T follicular helper cell (primary cell): Measurements from ENCODE around the gene MEIS2.

ENCODE experiments used
- DNase-seq: peaks from one replicate; pipeline ENCODE4 v3.0.0-alpha.2; 2020; ENCODE audit warnings: low read depth

MEIS2 gene

DNA sequence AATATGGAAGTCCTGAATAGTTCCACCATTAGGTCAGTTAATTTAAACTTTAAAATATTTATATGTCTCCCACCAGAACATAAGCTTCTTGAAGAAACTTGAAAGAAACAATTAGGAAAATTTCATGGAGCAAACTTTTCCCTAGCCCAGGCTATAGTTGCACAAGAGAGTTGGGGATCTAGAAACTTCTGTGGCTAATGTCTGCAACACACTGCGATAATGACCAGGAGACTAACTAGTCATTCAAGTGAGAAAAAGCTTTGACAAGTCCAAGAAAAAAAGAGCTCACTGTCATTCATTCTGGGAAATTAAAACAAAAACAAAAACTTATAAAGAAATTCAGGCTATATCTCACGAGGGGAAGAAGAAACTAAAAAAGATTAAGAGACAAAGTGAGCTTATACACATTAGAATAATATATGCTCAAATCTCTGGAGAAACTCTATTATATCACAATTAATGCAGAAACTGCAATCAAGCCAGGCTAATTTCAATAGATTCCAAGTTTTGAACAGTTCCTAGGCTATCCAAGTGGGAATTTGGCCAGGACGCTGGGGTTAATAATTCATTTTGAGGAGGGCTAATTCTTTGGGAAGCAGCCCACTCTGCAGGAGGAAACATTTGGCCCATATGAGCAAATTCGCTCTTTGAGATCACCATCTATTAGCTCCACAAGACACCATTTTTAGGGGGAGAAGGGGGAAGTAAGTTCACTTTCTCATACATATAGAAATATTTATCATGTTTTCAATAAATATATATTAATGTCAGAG lies 134.6 kb downstream of the MEIS2 start:
- DNase-seq: no peak

GRCh38 chr15:36964626-36965025 lies 135.7 kb downstream of the MEIS2 start:
- no peak for DNase-seq

GRCh38 chr15:36961956-36962355 lies 138.4 kb downstream of the MEIS2 start:
- no peak for DNase-seq

DNA sequence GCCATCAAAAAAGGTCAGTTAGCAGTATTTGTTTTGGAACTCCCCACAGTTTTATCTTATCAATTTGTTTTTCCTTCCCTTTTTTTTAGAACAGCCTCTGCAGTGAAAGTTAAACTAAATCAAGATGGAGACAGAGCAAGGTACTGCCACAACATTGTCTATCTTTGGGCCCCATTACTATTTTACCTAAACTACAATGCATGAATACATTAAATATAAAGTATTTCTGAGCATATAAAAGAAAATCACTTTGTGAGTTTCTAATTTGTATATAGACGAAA lies 139.5 kb downstream of the MEIS2 start:
- DNase-seq: no peak

DNA sequence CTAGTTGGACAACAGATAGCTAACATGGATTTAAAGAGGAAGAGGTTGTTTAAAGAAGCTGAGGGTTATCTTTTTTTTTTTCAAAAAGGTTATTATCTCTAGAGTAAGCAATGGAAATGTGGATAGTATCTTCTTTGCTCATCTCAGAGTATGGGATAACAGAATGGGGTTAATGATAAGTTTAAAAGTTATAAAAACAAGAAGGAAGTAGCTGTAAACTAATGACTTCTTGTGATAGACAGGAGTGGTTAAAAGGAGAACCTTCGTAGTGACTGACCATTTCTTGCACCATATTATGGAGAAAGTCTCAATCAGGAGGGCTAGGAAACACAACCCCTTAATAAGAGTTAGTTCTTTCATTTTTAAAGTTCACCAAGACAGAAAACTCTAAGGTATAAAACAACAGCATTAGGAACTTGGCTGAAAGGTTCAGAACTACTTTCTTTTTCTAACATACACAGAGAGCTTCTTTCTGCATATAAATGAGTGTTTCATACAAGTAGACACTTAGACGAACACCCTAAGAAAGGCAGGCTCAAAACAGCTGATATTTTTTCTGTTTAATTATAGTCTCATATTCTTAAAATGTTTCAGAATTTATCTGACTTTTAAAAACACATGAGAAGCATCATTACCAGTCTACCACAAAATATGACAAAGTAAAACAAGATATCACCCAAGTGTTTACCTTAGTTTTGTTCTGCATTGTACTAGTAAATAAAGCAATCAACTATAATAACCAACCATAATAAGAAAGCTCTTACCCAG lies 140.0 kb downstream of the MEIS2 start:
- DNase-seq: no peak

GRCh38 chr15:36959746-36960145 lies 140.6 kb downstream of the MEIS2 start:
- no peak for DNase-seq

GRCh38 chr15:36958606-36959005 lies 141.7 kb downstream of the MEIS2 start:
- no peak for DNase-seq

DNA sequence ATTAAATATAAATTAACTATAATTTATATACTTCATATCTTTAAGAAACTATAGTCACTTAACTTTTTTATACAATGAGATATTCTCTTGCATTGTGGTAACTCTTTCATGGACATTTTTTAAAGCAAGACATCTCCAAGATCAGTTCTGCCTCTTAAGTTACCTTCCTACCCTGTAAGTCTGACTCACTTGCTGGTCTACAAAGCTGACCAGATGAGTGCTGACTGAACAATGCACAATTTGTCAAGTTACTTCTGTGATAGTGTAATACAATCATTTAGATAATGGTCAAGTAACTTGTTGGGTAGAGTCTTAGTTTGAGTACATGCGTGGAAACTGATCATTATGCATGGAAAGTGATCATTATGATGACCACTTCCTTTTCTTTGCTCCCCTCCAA lies 145.9 kb downstream of the MEIS2 start:
- no peak for DNase-seq

GRCh38 chr15:36953346-36953745 lies 147.0 kb downstream of the MEIS2 start:
- DNase-seq: no peak

GRCh38 chr15:36951731-36952247 lies 148.6 kb downstream of the MEIS2 start:
- no peak for DNase-seq

DNA sequence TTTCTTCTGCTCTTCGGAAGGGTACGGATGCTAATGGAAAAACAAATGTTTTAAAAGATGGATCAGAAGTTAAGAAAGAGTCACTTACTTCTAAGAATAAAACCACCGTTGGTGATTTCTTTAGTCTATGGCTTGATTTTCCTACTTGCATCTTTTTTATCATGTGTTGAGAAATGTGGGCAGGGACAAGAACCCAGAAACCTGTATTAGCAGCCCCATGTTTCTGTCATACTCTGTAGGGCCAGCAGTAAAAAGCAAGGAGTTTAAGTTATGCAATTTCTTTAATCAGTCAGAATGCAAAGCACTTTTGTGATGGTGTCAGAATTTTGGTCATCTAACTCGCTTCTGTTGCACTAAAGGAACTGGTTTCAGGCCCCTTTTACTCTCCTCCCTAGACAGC lies 150.0 kb downstream of the MEIS2 start:
- no peak for DNase-seq

GRCh38 chr15:36948982-36949381 lies 151.4 kb downstream of the MEIS2 start:
- no peak for DNase-seq

DNA sequence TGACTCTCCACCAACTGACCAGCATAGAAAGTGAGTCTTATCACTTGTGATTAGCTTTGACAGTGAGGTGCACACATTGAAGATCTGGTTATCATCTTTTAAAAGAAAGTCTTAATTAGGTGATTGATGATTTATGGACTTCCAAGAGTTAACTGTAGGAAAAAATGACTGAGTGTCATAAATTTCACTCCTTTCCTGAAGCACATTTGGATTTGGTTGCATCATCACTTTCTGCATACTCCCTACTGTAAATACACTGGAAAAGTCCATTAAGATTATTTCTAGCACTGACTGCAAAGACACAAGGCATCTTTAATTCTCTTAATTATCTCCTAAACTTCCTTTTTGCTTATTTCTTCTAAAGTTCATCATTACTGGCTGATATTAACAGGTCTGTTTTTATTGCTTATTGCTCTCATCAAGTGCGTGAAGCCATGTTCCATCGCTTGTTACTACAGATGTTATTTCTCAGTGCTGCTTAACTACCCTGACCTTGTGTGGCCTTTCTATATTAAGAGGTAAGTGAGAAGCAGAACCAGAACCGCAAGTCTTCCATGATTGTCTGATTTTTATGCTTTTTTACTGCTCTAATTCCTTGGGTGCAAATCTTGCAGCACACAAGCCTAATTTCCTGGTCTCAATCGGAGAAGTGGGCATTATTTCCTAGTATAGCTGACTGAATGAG lies 153.2 kb downstream of the MEIS2 start:
- DNase-seq: no peak

- DNase-seq: no peak
Measured at GRCh38 chr15:36944442-36944841, 155.9 kb downstream of the MEIS2 start.

DNA sequence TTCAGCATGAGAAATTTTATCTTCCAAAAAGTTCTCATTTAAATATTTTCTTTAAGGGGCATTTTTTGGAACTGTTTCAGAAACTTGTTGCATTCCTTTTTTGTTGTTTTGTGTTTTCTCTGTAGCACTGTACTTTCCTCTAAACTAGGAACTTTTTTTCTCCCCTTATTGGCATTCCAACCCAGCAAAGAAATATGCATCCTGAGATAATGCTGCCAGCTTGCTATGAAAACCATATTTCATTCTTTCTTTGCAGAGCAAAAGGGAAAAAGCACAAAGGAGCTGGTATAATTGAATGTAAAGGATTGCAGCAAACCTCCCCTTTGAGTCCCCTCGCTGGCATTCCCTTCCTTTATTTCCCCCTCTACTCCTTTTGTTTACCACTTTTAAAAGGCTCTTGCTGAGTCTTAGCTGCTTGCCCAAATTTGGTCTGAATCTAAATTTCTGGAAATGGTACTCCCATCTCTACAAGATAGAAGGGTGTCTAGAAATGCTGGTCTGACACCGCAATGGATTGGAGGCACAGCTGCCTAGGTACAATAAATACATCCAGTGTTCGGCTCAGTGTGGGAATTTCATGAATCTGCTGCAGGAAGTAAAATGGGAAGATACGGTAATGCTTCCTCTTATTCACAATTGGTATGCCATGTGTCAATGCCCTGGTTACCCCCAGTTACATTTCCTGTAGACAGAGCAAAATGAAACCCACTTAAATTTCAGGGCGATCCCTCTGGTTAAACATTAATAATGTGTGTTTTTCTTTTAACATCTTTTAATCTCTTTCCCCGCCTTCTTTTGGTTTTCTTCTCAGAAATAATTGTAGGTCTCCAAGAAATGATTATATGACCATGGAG lies 156.6 kb downstream of the MEIS2 start:
- DNase-seq: no peak

DNA sequence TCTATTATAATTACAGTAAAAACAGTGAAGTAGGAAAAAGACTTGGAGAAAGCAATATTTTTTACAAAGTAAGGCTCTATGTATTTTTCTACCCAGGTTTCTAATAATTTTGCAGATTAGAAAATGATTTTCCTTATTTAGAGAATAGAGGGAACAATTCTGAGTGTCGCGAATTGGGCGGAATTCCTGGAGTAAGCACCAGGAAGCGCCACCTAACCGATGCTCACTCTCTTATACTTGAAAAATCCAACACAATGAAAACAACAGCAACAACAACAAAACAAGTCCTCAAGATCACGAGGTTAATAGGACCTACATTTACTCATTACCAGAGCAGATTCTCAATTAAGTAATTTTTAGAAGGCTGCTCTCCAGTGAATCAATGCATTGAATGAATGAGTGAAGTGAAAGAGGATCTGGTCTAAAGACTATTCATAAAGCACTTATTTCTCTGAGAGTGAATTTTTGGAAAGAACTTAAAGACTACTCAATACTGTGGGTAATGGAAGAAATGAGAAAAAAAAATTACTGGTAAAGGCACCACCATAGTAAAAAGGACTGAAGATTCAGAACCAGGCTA lies 158.0 kb downstream of the MEIS2 start:
- no peak for DNase-seq

GRCh38 chr15:36941798-36942197 lies 158.6 kb downstream of the MEIS2 start:
- no peak for DNase-seq

DNA sequence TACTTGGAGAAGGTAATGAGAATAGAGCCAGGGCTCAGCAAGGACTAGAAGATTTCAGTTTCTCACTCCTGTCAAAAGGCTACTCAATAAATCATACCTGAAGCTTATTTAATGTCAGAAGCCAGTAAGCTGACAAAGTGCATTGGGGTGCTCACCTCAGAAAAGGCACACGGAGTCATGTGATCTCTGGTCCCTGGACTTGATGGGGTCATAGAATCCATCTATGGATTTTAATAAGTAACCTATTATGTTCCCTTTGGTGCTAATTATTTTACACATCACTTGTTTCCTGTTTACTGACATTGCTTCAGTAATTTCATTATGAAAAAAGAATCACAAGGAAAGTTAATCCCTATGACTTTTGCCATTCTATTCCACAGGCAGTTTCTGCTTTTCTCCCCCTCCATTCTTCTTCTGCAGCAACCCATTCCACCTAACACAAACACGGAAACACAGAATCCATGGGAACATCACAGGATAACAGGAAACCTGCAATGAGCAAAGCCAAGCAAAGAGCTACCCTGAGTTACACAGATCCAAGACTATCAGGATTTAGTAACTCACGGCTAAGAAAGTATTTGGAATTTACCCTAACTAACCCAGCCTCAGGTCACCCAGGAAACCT lies 159.6 kb downstream of the MEIS2 start:
- no peak for DNase-seq

DNA sequence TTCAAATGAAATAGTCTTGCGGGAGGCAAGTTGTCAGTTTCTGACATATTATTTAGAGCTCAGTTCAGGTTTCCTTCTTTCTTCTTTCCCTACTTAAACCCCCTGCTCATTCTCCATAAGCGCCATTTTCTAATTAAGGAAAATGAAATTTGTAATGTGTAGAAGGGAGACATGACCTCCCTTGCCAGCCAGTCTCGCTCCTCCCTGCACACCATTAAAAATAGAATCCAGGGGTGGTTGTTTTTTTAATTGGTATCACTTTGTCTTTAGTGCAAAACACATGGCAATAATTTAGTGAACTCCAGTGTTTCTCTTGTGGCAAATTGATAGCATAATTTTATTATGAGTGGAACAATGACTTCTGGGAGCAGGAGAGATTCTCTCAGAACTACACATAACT lies 160.1 kb downstream of the MEIS2 start:
- no peak for DNase-seq

DNA sequence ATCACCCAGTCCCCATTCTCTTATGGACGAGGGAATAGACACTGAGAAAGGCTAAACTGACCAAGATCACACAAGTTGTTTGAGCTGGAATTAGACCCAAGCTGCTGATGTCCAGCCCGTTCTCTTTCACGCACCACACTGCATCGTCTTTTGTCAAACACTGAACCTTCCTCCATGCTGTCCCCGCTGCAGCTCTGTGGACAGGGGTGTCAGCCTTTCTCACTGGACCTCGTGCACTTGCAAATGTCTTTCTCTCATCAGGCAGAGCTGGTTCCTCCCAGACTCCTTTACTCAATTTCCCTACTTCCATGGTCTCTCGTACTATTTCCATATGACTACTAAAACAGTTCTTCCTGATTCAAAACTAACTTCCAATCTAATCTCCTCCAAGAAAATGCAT lies 161.6 kb downstream of the MEIS2 start:
- no peak for DNase-seq

GRCh38 chr15:36938131-36938530 lies 162.2 kb downstream of the MEIS2 start:
- DNase-seq: no peak
